ENCODE measurements around the gene EIF5. TPM values are rescaled to one million over a fixed set of nuclear protein-coding genes. Genes with fewer than 3 reads are reported as not detected.

The EIF5 gene
- total and polyA plus RNA-seq, 2 of the 4 experiments (the other 2 are of a cell fraction) = 181 to 241 TPM

- H3K4me1 ChIP-seq (ENCODE audit: control insufficient read depth, insufficient read depth, low read length) = peaks cover 3% of the 10 kb centered on the region
- peaks cover 7% of the 10 kb centered on the region for H3K27me3 ChIP-seq (ENCODE audit: control insufficient read depth, insufficient read depth, low read length)
- DNase-seq (no peak), ATAC-seq (ENCODE audit: low read depth) (no peak)
- peaks cover 4% of the 10 kb centered on the region for H3K9me3 ChIP-seq (ENCODE audit: control insufficient read depth, insufficient read depth, low read length)
- no peak overlapping the region for H3K23ac ChIP-seq (ENCODE audit: low read depth, low read length)
- H3K4ac ChIP-seq (ENCODE audit: low read depth, low read length) = no peak overlapping the region
- in situ Hi-C loops (cut with MboI; ENCODE audit: low sequenced_read_pairs) (no loop called here), dilution Hi-C loops (cut with HindIII; ENCODE audit: low sequenced_read_pairs, unreplicated experiment) (no loop called here), intact Hi-C loops (cut with micrococcal nuclease) (no loop called here)
- ChIA-PET CTCF (no interaction called here), POLR2A (ENCODE audit: unreplicated experiment) (no interaction called here)
- BruUV-seq (replicated peaks) = no TSS peak
- H2BK120ac ChIP-seq (ENCODE audit: low read depth, low read length) = no peak overlapping the region
- H3K36me3 ChIP-seq (ENCODE audit: control insufficient read depth, insufficient read depth, low read length) = no peaks in the 10 kb centered on the region
- no peak overlapping the region for H4K5ac ChIP-seq (ENCODE audit: low read depth, low read length)
- H3K56ac ChIP-seq (ENCODE audit: extremely low read depth, insufficient read depth, low read length) = no peak overlapping the region
- no peak overlapping the region for H3K9ac ChIP-seq (ENCODE audit: low read depth, low read length)
- H4K91ac ChIP-seq (ENCODE audit: insufficient read depth, low read depth, low read length) = no peak overlapping the region
- H3K79me1 ChIP-seq (ENCODE audit: low read depth in 1 of 2, low read length in 2 of 2) = no peaks in the 10 kb centered on the region
- no peak overlapping the region for H3K27ac ChIP-seq (ENCODE audit: insufficient read depth, low read length)
- H2AFZ ChIP-seq (replicated peaks; ENCODE audit: low read length, poor library complexity) = no peak overlapping the region
- H2BK20ac ChIP-seq (ENCODE audit: low read depth, low read length) = no peak overlapping the region
- no peak for TF ChIP-seq MAFK (IDR thresholded peaks at IDR 0.05; ENCODE audit: low read depth, low read length)
- TF ChIP-seq FOS (IDR thresholded peaks at IDR 0.05; ENCODE audit: low read depth, low read length) = no peak
- no peak for TF ChIP-seq BHLHE40 (IDR thresholded peaks at IDR 0.05; ENCODE audit: low read depth, low read length)
- no peak for TF ChIP-seq NFE2L2 (IDR thresholded peaks at IDR 0.05; ENCODE audit: low read depth, low read length)
- TF ChIP-seq MAZ (IDR thresholded peaks at IDR 0.05; ENCODE audit: borderline replicate concordance, low read depth, low read length) = no peak
- no peak for TF ChIP-seq RFX5 (IDR thresholded peaks at IDR 0.05; ENCODE audit: low read depth, low read length)
- no peak overlapping the region for H2BK15ac ChIP-seq (ENCODE audit: low read depth, low read length)
- no peak overlapping the region for H4K8ac ChIP-seq (ENCODE audit: low read depth in 2 of 2, low read length in 2 of 2)
- no peak overlapping the region for H3K4me2 ChIP-seq (ENCODE audit: low read depth, low read length)
- H2BK5ac ChIP-seq (ENCODE audit: low read depth, low read length, poor library complexity, severe bottlenecking) = no peak overlapping the region
- H4K20me1 ChIP-seq (ENCODE audit: insufficient read depth, low read length) = no peaks in the 10 kb centered on the region
- WGBS, 2 experiments (ENCODE audit: extremely low coverage in 2 of 2, insufficient read length in 1 of 2) = 86% methylated on average over 12 of the region's 31 CpGs; no CpG with 5 or more reads in 1 of the 2 experiments
- no peak overlapping the region for H2AK9ac ChIP-seq (replicated peaks; ENCODE audit: low read depth, low read length, poor library complexity)
- no peak overlapping the region for H3K4me3 ChIP-seq (ENCODE audit: insufficient read depth, low read depth, low read length)
- no peak overlapping the region for H3K14ac ChIP-seq (replicated peaks; ENCODE audit: low read depth, low read length)
- no peak overlapping the region for H2AK5ac ChIP-seq (ENCODE audit: low read depth, low read length)
- no peak overlapping the region for H3K18ac ChIP-seq (ENCODE audit: low read depth, low read length)
- no peaks in the 10 kb centered on the region for H3K9me1 ChIP-seq (ENCODE audit: insufficient read depth, low read length)
These were observed 22.7 kb upstream of the EIF5 start for GRCh38 chr14:103311171-103311997.
